Measurements from ENCODE around the gene RBMS3. TPM values are rescaled to one million over a fixed set of nuclear protein-coding genes. Genes with fewer than 3 reads are reported as not detected.

Gene RBMS3
- total RNA-seq, 1 experiment from 2014 or later: 0.42 TPM

GRCh38 chr3:30024466-30024865, 743.6 kb downstream of the RBMS3 start:
- H3K79me2 ChIP-seq (ENCODE audit: insufficient read depth, low read length): no peaks in the 10 kb centered on the region
- no TSS peak for BruUV-seq (replicated peaks)
- TF ChIP-seq YY1 (IDR thresholded peaks at IDR 0.05; ENCODE audit: extremely low read depth, insufficient replicate concordance, low read depth, low read length): no peak
- TF ChIP-seq SIN3A (IDR thresholded peaks at IDR 0.05; ENCODE audit: low read depth): no peak
- TF ChIP-seq ELF1 (IDR thresholded peaks at IDR 0.05; ENCODE audit: borderline replicate concordance, low read depth): no peak
- TF ChIP-seq RAD21 (IDR thresholded peaks at IDR 0.05; ENCODE audit: low read depth): no peak
- TF ChIP-seq FOSL1 (IDR thresholded peaks at IDR 0.05; ENCODE audit: low read depth): no peak
- no peak for TF ChIP-seq ZNF274 (IDR thresholded peaks at IDR 0.05; ENCODE audit: low read depth, low read length)
- no peak for TF ChIP-seq POLR2A (IDR thresholded peaks at IDR 0.05; ENCODE audit: borderline replicate concordance, extremely low read depth, insufficient read depth, insufficient read length)
- no peak for TF ChIP-seq TCF7L2 (IDR thresholded peaks at IDR 0.05; ENCODE audit: borderline replicate concordance, extremely low read depth, insufficient read depth, insufficient read length)
- no peak overlapping the region for H3K9ac ChIP-seq (ENCODE audit: low read length)
- H3K4me2 ChIP-seq (ENCODE audit: low read length): no peak overlapping the region
- no peaks in the 10 kb centered on the region for H3K27me3 ChIP-seq (ENCODE audit: insufficient read depth, low read length)
- H3K9me2 ChIP-seq (ENCODE audit: insufficient read depth): 0 out of 2 replicates have a peak, but pooled peaks cover 4% of the 10 kb centered on the region
- H3K36me3 ChIP-seq (ENCODE audit: control insufficient read depth in 1 of 2, insufficient read depth in 2 of 2, low read length in 2 of 2): no peaks in the 10 kb centered on the region
- no peak for DNase-seq (ENCODE audit: low read depth, low spot score)
- no peak overlapping the region for H3K4me3 ChIP-seq (replicated peaks in 1 of 2; ENCODE audit: low read depth in 1 of 2, low read length in 2 of 2)
- ChIA-PET CTCF (interaction anchor here (0.6 kb wide), 1 partner anchor 821 kb away, joined by 3 read pairs; no protein-coding TSS in a partner anchor), RAD21 (ENCODE audit: low non-redundant PET in 1 of 2, low total read pairs in 2 of 2, uncharacterized antibody in 2 of 2, unreplicated experiment in 2 of 2) (no interaction called here), POLR2A (no interaction called here)
- H3K9me3 ChIP-seq (ENCODE audit: control insufficient read depth in 1 of 2, insufficient read depth in 1 of 2, low read depth in 1 of 2, low read length in 2 of 2): no peaks in the 10 kb centered on the region
- no peak overlapping the region for H3K27ac ChIP-seq (ENCODE audit: low read depth, low read length)
- intact Hi-C loops (cut with micrococcal nuclease): no loop called here
- ATAC-seq: no peak
- H3K4me1 ChIP-seq (ENCODE audit: control insufficient read depth in 1 of 2, insufficient read depth in 2 of 2, low read length in 2 of 2): no peaks in the 10 kb centered on the region
- no peaks in the 10 kb centered on the region for H4K20me1 ChIP-seq (ENCODE audit: insufficient read depth)
- H2AFZ ChIP-seq (ENCODE audit: low read depth, low read length, poor library complexity, severe bottlenecking): no peak overlapping the region

DNA sequence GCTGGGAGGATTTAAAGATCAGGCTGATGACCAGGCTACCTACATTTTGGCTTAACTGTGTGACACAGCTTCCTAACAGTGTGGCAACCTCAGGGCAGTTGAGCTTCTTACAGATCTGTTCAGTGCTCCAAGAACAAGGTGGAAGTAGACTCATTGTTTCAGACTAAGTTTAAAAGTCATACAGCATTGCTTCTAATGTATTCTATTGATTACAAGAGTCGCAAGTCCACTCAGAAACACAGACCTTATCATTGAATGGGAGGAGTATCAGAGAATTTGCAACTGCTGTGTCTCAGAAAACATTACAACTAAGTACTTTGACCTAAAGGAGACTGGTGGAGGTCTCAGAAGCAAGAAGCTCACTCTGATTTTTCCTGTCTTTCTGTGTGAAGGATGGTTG, 746.0 kb downstream of the RBMS3 start:
- Histone ChIP-seq H3K9me3 (ENCODE audit: control insufficient read depth in 1 of 2, insufficient read depth in 1 of 2, low read depth in 1 of 2, low read length in 2 of 2) (no peaks in the 10 kb centered on the region), H3K4me2 (ENCODE audit: low read length) (no peak overlapping the region), H3K4me3 (replicated peaks in 1 of 2; ENCODE audit: low read depth in 1 of 2, low read length in 2 of 2) (no peak overlapping the region), H3K4me1 (ENCODE audit: control insufficient read depth in 1 of 2, insufficient read depth in 2 of 2, low read length in 2 of 2) (no peaks in the 10 kb centered on the region), H3K27ac (ENCODE audit: low read depth, low read length) (no peak overlapping the region), H4K20me1 (ENCODE audit: insufficient read depth) (no peaks in the 10 kb centered on the region), H3K27me3 (ENCODE audit: insufficient read depth, low read length) (no peaks in the 10 kb centered on the region), H3K9me2 (ENCODE audit: insufficient read depth) (0 out of 2 replicates have a peak, but pooled peaks cover 4% of the 10 kb centered on the region), H2AFZ (ENCODE audit: low read depth, low read length, poor library complexity, severe bottlenecking) (no peak overlapping the region), H3K79me2 (ENCODE audit: insufficient read depth, low read length) (no peaks in the 10 kb centered on the region), H3K36me3 (ENCODE audit: control insufficient read depth in 1 of 2, insufficient read depth in 2 of 2, low read length in 2 of 2) (no peaks in the 10 kb centered on the region), H3K9ac (ENCODE audit: low read length) (no peak overlapping the region)
- ATAC-seq (no peak), DNase-seq (ENCODE audit: low read depth, low spot score) (no peak)
- ChIA-PET RAD21 (ENCODE audit: low non-redundant PET in 1 of 2, low total read pairs in 2 of 2, uncharacterized antibody in 2 of 2, unreplicated experiment in 2 of 2) (no interaction called here), CTCF (no interaction called here), POLR2A (no interaction called here)
- no TSS peak for BruUV-seq (replicated peaks)
- intact Hi-C loops (cut with micrococcal nuclease): no loop called here
- TF ChIP-seq CEBPB (IDR thresholded peaks at IDR 0.05; ENCODE audit: low read depth) (no peak), EGR1 (IDR thresholded peaks at IDR 0.05; ENCODE audit: low read depth) (no peak), CTCF (IDR thresholded peaks at IDR 0.05 in 2 of 3, conservative IDR thresholded peaks at IDR 0.05 in 1 of 3; ENCODE audit: borderline replicate concordance in 1 of 3, insufficient read depth in 1 of 3, low read depth in 2 of 3, low read length in 2 of 3) (no peak), CBX3 (IDR thresholded peaks at IDR 0.05; ENCODE audit: low read depth) (no peak), TCF7L2 (IDR thresholded peaks at IDR 0.05; ENCODE audit: borderline replicate concordance, extremely low read depth, insufficient read depth, insufficient read length) (no peak), SP1 (IDR thresholded peaks at IDR 0.05; ENCODE audit: low read depth) (no peak), POLR2A (IDR thresholded peaks at IDR 0.05; ENCODE audit: borderline replicate concordance, extremely low read depth, insufficient read depth, insufficient read length) (no peak), JUND (IDR thresholded peaks at IDR 0.05) (no peak), POLR2AphosphoS5 (IDR thresholded peaks at IDR 0.05; ENCODE audit: low read depth, low read length) (no peak), RAD21 (IDR thresholded peaks at IDR 0.05; ENCODE audit: low read depth) (no peak), ZNF274 (IDR thresholded peaks at IDR 0.05; ENCODE audit: low read depth, low read length) (no peak), EZH2phosphoT487 (IDR thresholded peaks at IDR 0.05; ENCODE audit: borderline replicate concordance) (no peak)
- TF ChIP-seq, protein P1, sequence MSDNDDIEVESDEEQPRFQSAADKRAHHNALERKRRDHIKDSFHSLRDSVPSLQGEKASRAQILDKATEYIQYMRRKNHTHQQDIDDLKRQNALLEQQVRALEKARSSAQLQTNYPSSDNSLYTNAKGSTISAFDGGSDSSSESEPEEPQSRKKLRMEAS (IDR thresholded peaks at IDR 0.05): no peak

All from HCT116 (cell line).